GM19463 (cell line): ENCODE data around the gene SLC25A23.
"Not testable (repeated sequence)": the region's sequence is repeated elsewhere in the genome, so short reads cannot be mapped to it uniquely, and the experiment has no call there.

Experiments used
- ATAC-seq: cut with Tn5 transposase; IDR thresholded peaks from one replicate; pipeline ENCODE4 v1.9.1; 2021; ENCODE audit warnings: mild to moderate bottlenecking, moderate library complexity; ENCODE audit not compliant: unreplicated experiment

Gene SLC25A23

GRCh38 chr19:6457958-6458694 lies 1.5 kb downstream of the SLC25A23 start:
- ATAC-seq, result no peak

GRCh38 chr19:6455924-6456323 lies 3.7 kb downstream of the SLC25A23 start:
- ATAC-seq, result no peak

GRCh38 chr19:6453951-6454565 lies 5.5 kb downstream of the SLC25A23 start:
- no peak for ATAC-seq

- no peak for ATAC-seq
Measured at GRCh38 chr19:6452899-6453298, 6.7 kb downstream of the SLC25A23 start.

- ATAC-seq, result no peak
Measured at GRCh38 chr19:6452223-6452614, 7.4 kb downstream of the SLC25A23 start.

- no peak for ATAC-seq
Measured at GRCh38 chr19:6451583-6452222, 7.9 kb downstream of the SLC25A23 start.

- ATAC-seq, result no peak
Measured at GRCh38 chr19:6450166-6450565, 9.4 kb downstream of the SLC25A23 start.

- ATAC-seq, result no peak
Measured at GRCh38 chr19:6448045-6448444, 11.5 kb downstream of the SLC25A23 start.

- ATAC-seq, result no peak
Measured at GRCh38 chr19:6446452-6446851, 13.1 kb downstream of the SLC25A23 start.

GRCh38 chr19:6443986-6444385 lies 15.6 kb downstream of the SLC25A23 start:
- ATAC-seq, result no peak

GRCh38 chr19:6442087-6442688 lies 17.4 kb downstream of the SLC25A23 start:
- no peak for ATAC-seq

GRCh38 chr19:6440905-6441304 lies 18.7 kb downstream of the SLC25A23 start:
- no peak for ATAC-seq

GRCh38 chr19:6439743-6440142 lies 19.8 kb downstream of the SLC25A23 start:
- ATAC-seq, result no peak

GRCh38 chr19:6433663-6434062 lies 25.9 kb downstream of the SLC25A23 start, which contains the start of gene SLC25A41:
Gene SLC25A41, minus strand, starts transcription at chr19:6433763. Its CDS starts 70 bp downstream, at chr19:6433693.
- no peak for ATAC-seq

- ATAC-seq, result no peak
Measured at GRCh38 chr19:6433165-6433564, 26.4 kb downstream of the SLC25A23 start.

- no peak for ATAC-seq
Measured at GRCh38 chr19:6431891-6432290, 27.7 kb downstream of the SLC25A23 start.

- ATAC-seq, result no peak
Measured at GRCh38 chr19:6429419-6430221, 30.0 kb downstream of the SLC25A23 start.

- not testable (repeated sequence) for ATAC-seq
Measured at GRCh38 chr19:6428692-6429418, 30.7 kb downstream of the SLC25A23 start.

- ATAC-seq, result no peak
Measured at GRCh38 chr19:6427131-6427530, 32.5 kb downstream of the SLC25A23 start.
